GM23338 (cell line): ENCODE measurements around the gene MAFF. TPM values are rescaled to one million over a fixed set of nuclear protein-coding genes. Genes with fewer than 3 reads are reported as not detected.
A peak's percentile ranks its signal among the peaks of the same experiment; 100 is the strongest.

Experiments
- ATAC-seq: fragments of 200-7000 bp; cut with Tn5 transposase; 3 replicates; pipeline ENCODE4 v1.9.1; 2020
- DNase-seq: peaks from one replicate; pipeline ENCODE4 v3.0.0-alpha.2; 2015; ENCODE audit warnings: low spot score
- H2AFZ ChIP-seq: fragments of 200-600 bp; sonication (generic); 2 replicates; pipeline ENCODE4 v1.8.0; 2016; ENCODE audit warnings: antibody characterized with exemption, mild to moderate bottlenecking, moderate library complexity
- H3F3A ChIP-seq: fragments of 200-600 bp; sonication (generic); replicated peaks from 2 replicates; pipeline ENCODE4 v1.8.0; 2017; ENCODE audit warnings: antibody characterized with exemption, mixed run types, low read depth
- H3K27ac ChIP-seq: fragments of 200-600 bp; sonication (generic); 2 replicates; pipeline ENCODE4 v1.6.1; 2016; ENCODE audit warnings: low read depth
- H3K27me3 ChIP-seq: fragments of 200-600 bp; sonication (generic); 2 replicates; pipeline ENCODE4 v1.8.0; 2016; ENCODE audit warnings: mild to moderate bottlenecking, mixed run types, moderate library complexity; ENCODE audit not compliant: insufficient read depth
- H3K36me3 ChIP-seq: fragments of 200-600 bp; sonication (generic); 2 replicates; pipeline ENCODE4 v1.8.0; 2016; ENCODE audit warnings: mild to moderate bottlenecking; ENCODE audit not compliant: insufficient read depth
- H3K4me1 ChIP-seq: fragments of 200-600 bp; sonication (generic); 2 replicates; pipeline ENCODE4 v1.8.0; 2016; ENCODE audit warnings: mild to moderate bottlenecking, moderate library complexity; ENCODE audit not compliant: insufficient read depth
- H3K4me2 ChIP-seq: fragments of 200-600 bp; sonication (generic); 2 replicates; pipeline ENCODE4 v1.7.1; 2017; ENCODE audit warnings: mixed run types
- H3K4me3 ChIP-seq: fragments of 200-600 bp; sonication (generic); 2 replicates; pipeline ENCODE4 v1.6.1; 2016; ENCODE audit warnings: mixed run types
- H3K79me2 ChIP-seq: fragments of 200-600 bp; sonication (generic); replicated peaks from 2 replicates; pipeline ENCODE4 v1.8.0; 2017; ENCODE audit warnings: mild to moderate bottlenecking; ENCODE audit not compliant: insufficient read depth
- H3K9me2 ChIP-seq: fragments of 200-600 bp; sonication (generic); 2 replicates; pipeline ENCODE4 v1.8.0; 2017; ENCODE audit not compliant: insufficient read depth
- H4K20me1 ChIP-seq: fragments of 200-600 bp; sonication (generic); replicated peaks from 2 replicates; pipeline ENCODE4 v1.8.0; 2017; ENCODE audit warnings: mild to moderate bottlenecking; ENCODE audit not compliant: insufficient read depth
- H3K27ac Mint-ChIP-seq: 2 replicates; pipeline ENCODE4 v1.8.0; 2020; ENCODE audit warnings: inconsistent platforms, mild to moderate bottlenecking, moderate library complexity, mixed read lengths
- H3K27me3 Mint-ChIP-seq: 3 replicates; pipeline ENCODE4 v1.8.0; 2022; ENCODE audit warnings: low read depth, mild to moderate bottlenecking, moderate library complexity, mixed read lengths, inconsistent platforms; ENCODE audit not compliant: insufficient read depth, poor library complexity
- H3K36me3 Mint-ChIP-seq: 3 replicates; pipeline ENCODE4 v1.8.0; 2021; ENCODE audit warnings: low read depth, mild to moderate bottlenecking, inconsistent platforms, moderate library complexity, mixed read lengths
- H3K4me1 Mint-ChIP-seq: 3 replicates; pipeline ENCODE4 v1.8.0; 2020; ENCODE audit warnings: mild to moderate bottlenecking, inconsistent platforms, mixed read lengths
- H3K4me3 Mint-ChIP-seq: 3 replicates; pipeline ENCODE4 v1.8.0; 2021; ENCODE audit warnings: moderate library complexity, mild to moderate bottlenecking, inconsistent platforms, mixed read lengths
- H3K9me3 Mint-ChIP-seq: 3 replicates; pipeline ENCODE4 v1.8.0; 2020; ENCODE audit warnings: moderate library complexity, mild to moderate bottlenecking, inconsistent platforms, mixed read lengths
- CREB1 ChIP-seq: fragments of 250-450 bp; sonication (Bioruptor Pico); IDR thresholded peaks from 2 replicates; pipeline ENCODE4 v1.5.0; 2020; ENCODE audit warnings: low read depth, mild to moderate bottlenecking, moderate library complexity
- CTCF ChIP-seq, 2 experiments: fragments of 200-600 bp in 1 of 2; sonication (generic) in 1 of 2; conservative IDR thresholded peaks; 2 replicates each; pipeline versions ENCODE4 v1.5.1 to v1.6.1; 2016 to 2017; ENCODE audit warnings: antibody characterized with exemption in 2 of 2, low read depth in 2 of 2, mild to moderate bottlenecking in 2 of 2, moderate library complexity in 1 of 2
- ETS1 ChIP-seq: IDR thresholded peaks from 2 replicates; pipeline ENCODE4 v1.6.1; 2016; ENCODE audit warnings: antibody characterized with exemption
- EZH2phosphoT487 ChIP-seq: fragments of 200-600 bp; sonication (generic); IDR thresholded peaks from one replicate; pipeline ENCODE4 v1.8.1; 2018; ENCODE audit warnings: antibody characterized with exemption; ENCODE audit not compliant: unreplicated experiment
- JUNB ChIP-seq: IDR thresholded peaks from one replicate; pipeline ENCODE4 v1.6.1; 2016; ENCODE audit warnings: antibody characterized with exemption; ENCODE audit not compliant: unreplicated experiment
- NANOG ChIP-seq: IDR thresholded peaks from 2 replicates; pipeline ENCODE4 v1.6.1; 2016; ENCODE audit warnings: antibody characterized with exemption, borderline replicate concordance
- POLR2AphosphoS5 ChIP-seq: IDR thresholded peaks from 2 replicates; pipeline ENCODE4 v1.6.1; 2016; ENCODE audit warnings: antibody characterized with exemption, low read depth
- REST ChIP-seq: IDR thresholded peaks from one replicate; pipeline ENCODE4 v1.6.1; 2018; ENCODE audit warnings: antibody characterized with exemption; ENCODE audit not compliant: unreplicated experiment
- STAT1 ChIP-seq: IDR thresholded peaks from one replicate; pipeline ENCODE4 v1.6.1; 2016; ENCODE audit warnings: antibody characterized with exemption; ENCODE audit not compliant: unreplicated experiment
- ZNF114 ChIP-seq: fragments of 250-450 bp; sonication (Bioruptor Pico); IDR thresholded peaks from 2 replicates; pipeline ENCODE4 v1.5.0; 2020; ENCODE audit warnings: mild to moderate bottlenecking, moderate library complexity
- ZNF331 ChIP-seq: fragments of 250-450 bp; sonication (Bioruptor Pico); IDR thresholded peaks from 2 replicates; pipeline ENCODE4 v1.5.0; 2020; ENCODE audit warnings: low read depth, mild to moderate bottlenecking, moderate library complexity
- polyA plus RNA-seq: library from polyadenylated mRNA; unstranded; fragments of >200 nt; fragmentation: Nextera tagmentation; extraction: Ambion mirVana; gene quantifications from 2 replicates; pipeline ENCODE4 v1.2.1, GENCODE V29; 2016
- total RNA-seq: library from RNA; depleted of rRNA; stranded (reverse); fragments of >200 nt; shearing (Covaris generic); gene quantifications from 2 replicates; pipeline ENCODE4 v1.2.3, GENCODE V29; 2014

MAFF gene
- total and polyA plus RNA-seq, 2 experiments from 2014 or later = 2.2 to 8.9 TPM

- TF ChIP-seq REST (no peak), ETS1 (no peak)
Measured at GRCh38 chr22:38180841-38181452, 20.8 kb upstream of the MAFF start (continued).

- Mint-ChIP-seq H3K27ac (peak within 1 kb of the TSS; percentile 100), H3K4me3 (peak within 1 kb of the TSS; percentile 85), H3K4me1 (peaks cover 32% of the 10 kb centered on the region), H3K36me3 (peaks cover 5% of the 10 kb centered on the region; the same call in 2 of the 3 replicates), H3K9me3 (no peaks in the 10 kb centered on the region; the same call in 1 of the 3 replicates), H3K27me3 (peaks cover 16% of the 10 kb centered on the region)
- peak within 1 kb of the TSS; percentile 58 for H3K4me3 ChIP-seq
- H3K27me3 ChIP-seq = no peaks in the 10 kb centered on the region
- H3F3A ChIP-seq = peaks cover 8% of the 10 kb centered on the region; the same call in 1 of the 2 replicates
- no peaks in the 10 kb centered on the region for H3K9me2 ChIP-seq
- H4K20me1 ChIP-seq = no peaks in the 10 kb centered on the region
- no peaks in the 10 kb centered on the region for H3K79me2 ChIP-seq
- ATAC-seq = peak; percentile 85
- peak within 1 kb of the TSS; percentile 94 for H3K27ac ChIP-seq
- no peaks in the 10 kb centered on the region for H3K36me3 ChIP-seq
- peak; percentile 99 for DNase-seq
- H2AFZ ChIP-seq = peak within 1 kb of the TSS; percentile 12; the same call in 1 of the 2 replicates
- peaks cover 15% of the 10 kb centered on the region for H3K4me1 ChIP-seq
- H3K4me2 ChIP-seq = peak within 1 kb of the TSS; percentile 80
- TF ChIP-seq EZH2phosphoT487 (no peak), STAT1 (no peak), JUNB (no peak), ZNF331 (no peak), CREB1 (CRISPR knock-in tag) (0 out of 2 replicates have a peak, but pooled peaks have one; percentile 38), REST (no peak), CTCF (conservative IDR thresholded peaks at IDR 0.05; ENCODE audit: low read depth in 2 of 2) (no peak), ETS1 (0 out of 2 replicates have a peak, but pooled peaks have one; percentile 41), NANOG (no peak), POLR2AphosphoS5 (peak; percentile 20; the same call in 1 of the 2 replicates), ZNF114 (CRISPR knock-in tag) (no peak)
Measured at GRCh38 chr22:38181453-38182200, 20.2 kb upstream of the MAFF start, which contains the start of gene PLA2G6. Gene PLA2G6 (minus strand): TSS chr22:38181830. CDS start chr22:38169426, 12,404 bp downstream.
